Right lobe of liver (tissue), 6 donors: ENCODE data around the gene ST14. TPM values are rescaled to one million over a fixed set of nuclear protein-coding genes. Genes with fewer than 3 reads are reported as not detected.
"Not testable (repeated sequence)": the region's sequence is repeated elsewhere in the genome, so short reads cannot be mapped to it uniquely, and the experiment has no call there.

Experiments used
- ATAC-seq, 4 donors: fragments of 200-7000 bp; cut with Tn5 transposase; one replicate each; pipeline ENCODE4 v1.9.1; 2020; ENCODE audit warnings: mild to moderate bottlenecking in 4 of 4, moderate library complexity in 4 of 4
- DNase-seq, 3 donors: peaks; one replicate each; pipeline ENCODE4 v3.0.0-alpha.2; 2020
- H3K27ac ChIP-seq, 3 donors: fragments of 200-600 bp; one replicate each; pipeline ENCODE4 v1.8.0; 2022
- H3K27me3 ChIP-seq, 2 donors: fragments of 200-600 bp; one replicate each; pipeline ENCODE4 v1.8.0; 2022
- H3K36me3 ChIP-seq, 4 donors: fragments of 200-600 bp; sonication (generic) in 1 of 4; one replicate each; pipeline versions ENCODE4 v1.5.1 to v1.8.0; 2017 to 2022; ENCODE audit warnings: control low read depth in 1 of 4
- H3K4me1 ChIP-seq, 4 donors: fragments of 200-600 bp; sonication (generic) in 1 of 4; one replicate each; pipeline versions ENCODE4 v1.5.1 to v1.8.0; 2017 to 2022; ENCODE audit warnings: control low read depth in 1 of 4
- H3K4me3 ChIP-seq, 3 donors: fragments of 200-600 bp; one replicate each; pipeline ENCODE4 v1.8.0; 2022
- H3K9me3 ChIP-seq, 4 donors: fragments of 200-600 bp; sonication (generic) in 1 of 4; one replicate each; pipeline versions ENCODE4 v1.5.1 to v1.8.0; 2017 to 2022; ENCODE audit warnings: control low read depth in 1 of 4
- CTCF ChIP-seq, 4 donors: fragments of 200-600 bp in 3 of 4; fragments of 450-650 bp in 1 of 4; IDR thresholded peaks; one replicate each; pipeline versions ENCODE4 v1.5.1 to v1.8.0; 2016 to 2022; ENCODE audit warnings: antibody characterized with exemption in 4 of 4, mild to moderate bottlenecking in 2 of 4
- POLR2A ChIP-seq: fragments of 450-650 bp; IDR thresholded peaks from one replicate; pipeline ENCODE4 v1.6.1; 2017; ENCODE audit warnings: antibody characterized with exemption, mild to moderate bottlenecking
- WGBS: methylation state at CpG from one replicate; pipeline ENCODE4 v1.1.6; 2018; ENCODE audit warnings: low coverage, low lambda C conversion rate; ENCODE audit not compliant: insufficient coverage; ENCODE audit errors: missing lambda C conversion rate; 5-methylcytosine and 5-hydroxymethylcytosine counted together
- intact Hi-C, 2 donors: fragments of 100-400 bp; cut with DNase I; formaldehyde crosslinking; loops; one replicate each; pipeline versions ENCODE4 v1.11.2 to v1.14.1; 2022
- total RNA-seq, 6 experiments: library from RNA; depleted of rRNA in 2 of 6; stranded (reverse); fragments of >200 nt in 2 of 6; fragmentation: NEBNext Ultra II Directional in 3 of 6; extraction: Animal tissue kit (Norgen Biotek cat#: 25700) in 3 of 6; gene quantifications; one replicate each; pipeline versions ENCODE4 v1.1.0 to v1.2.4, GENCODE V29; 2016 to 2023
- donor health status: DM: no; HTN: yes; CAD: no.
- donor health status: DM: no; HTN: no; CAD: no.
- donor health status: DM: no; HTN: no; CAD: no.
- donor health status: DM: no; HTN: yes; CAD: no.
- donor health status: DM: no; HTN: yes; CAD: no.

The ST14 gene
- total RNA-seq, 6 experiments from 2014 or later: 2.5 to 16.7 (median 10.8) TPM

DNA sequence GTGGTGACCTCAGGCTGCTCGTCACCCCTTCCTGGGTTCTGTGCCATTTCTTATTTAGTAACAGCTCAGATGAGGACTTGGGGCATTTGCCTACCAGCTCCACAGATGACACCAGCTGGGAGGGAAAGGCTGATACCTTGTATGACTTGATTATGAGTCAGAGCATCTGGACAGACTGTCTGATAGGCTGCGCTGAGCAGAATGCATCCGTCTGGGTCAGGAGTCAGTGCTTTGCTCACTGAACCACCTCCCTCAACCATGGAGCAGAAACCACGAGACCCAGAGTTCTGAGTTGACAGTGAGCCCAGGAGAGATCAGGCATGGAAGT lies 6.8 kb downstream of the ST14 start:
- ATAC-seq: peak in 1 of 4 donors; percentile 59

GRCh38 chr11:130167146-130167545 lies 7.6 kb downstream of the ST14 start:
- Histone ChIP-seq H3K36me3 (no peaks in the 10 kb centered on the region), H3K27ac (no peak overlapping the region), H3K27me3 (no peaks in the 10 kb centered on the region), H3K4me1 (peaks cover 0 to 14% (median 2%) of the 10 kb centered on the region in 4 donors), H3K4me3 (no peak overlapping the region), H3K9me3 (no peaks in the 10 kb centered on the region)
- ATAC-seq (no peak), DNase-seq (no peak)
- WGBS: 90% methylated on average over 3 of the region's 3 CpGs
- intact Hi-C loops: no loop called here
- TF ChIP-seq POLR2A (no peak), CTCF (IDR thresholded peaks at IDR 0.05) (no peak)

More for the DNA sequence above, 6.8 kb downstream of the ST14 start:
- DNase-seq: no peak
- Histone ChIP-seq H3K4me3 (no peak overlapping the region), H3K27ac (no peak overlapping the region), H3K27me3 (no peaks in the 10 kb centered on the region), H3K36me3 (no peaks in the 10 kb centered on the region), H3K4me1 (peaks cover 0 to 14% (median 2%) of the 10 kb centered on the region in 4 donors), H3K9me3 (no peaks in the 10 kb centered on the region)
- TF ChIP-seq POLR2A (no peak), CTCF (IDR thresholded peaks at IDR 0.05) (no peak)
- intact Hi-C loops: no loop called here
- WGBS: 50% methylated on average over 1 of the region's 4 CpGs

DNA sequence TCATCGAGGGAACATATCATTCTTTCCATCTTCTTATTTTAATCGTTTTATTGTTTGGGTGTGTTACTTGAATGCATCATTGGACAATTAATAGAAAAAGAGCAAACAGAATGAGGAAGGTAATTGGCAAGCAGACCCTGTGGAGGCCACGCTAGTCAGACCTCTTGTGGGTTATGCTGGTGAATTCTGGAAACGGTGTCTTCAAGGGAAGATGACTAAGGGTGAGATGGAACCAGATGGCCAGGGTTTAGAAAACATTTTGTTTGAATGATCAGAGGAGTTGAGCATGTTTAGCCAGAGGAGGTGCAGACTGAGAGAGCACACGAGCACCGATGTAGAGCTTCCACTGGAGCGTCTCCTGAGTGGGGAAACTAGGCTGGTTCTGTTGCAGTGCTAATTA lies 8.5 kb downstream of the ST14 start:
- H3K4me3 ChIP-seq: no peak overlapping the region
- TF ChIP-seq POLR2A (no peak), CTCF (IDR thresholded peaks at IDR 0.05) (no peak)
- H3K36me3 ChIP-seq: no peaks in the 10 kb centered on the region
- ATAC-seq: no peak
- no peaks in the 10 kb centered on the region for H3K27me3 ChIP-seq
- H3K4me1 ChIP-seq: peaks cover 0 to 14% (median 2%) of the 10 kb centered on the region in 4 donors
- intact Hi-C loops: no loop called here
- WGBS: 85% methylated on average over 4 of the region's 7 CpGs
- no peak for DNase-seq
- H3K27ac ChIP-seq: no peak overlapping the region
- H3K9me3 ChIP-seq: no peaks in the 10 kb centered on the region

- no peaks in the 10 kb centered on the region for H3K4me1 ChIP-seq
- WGBS: 78% methylated on average over 7 of the region's 8 CpGs
- no peaks in the 10 kb centered on the region for H3K9me3 ChIP-seq
- no peak overlapping the region for H3K27ac ChIP-seq
- TF ChIP-seq CTCF (IDR thresholded peaks at IDR 0.05) (no peak), POLR2A (no peak)
- DNase-seq (no peak), ATAC-seq (peak in 1 of 4 donors; percentile 11)
- H3K4me3 ChIP-seq: no peak overlapping the region
- H3K27me3 ChIP-seq: no peaks in the 10 kb centered on the region
- intact Hi-C loops: no loop called here
- no peaks in the 10 kb centered on the region for H3K36me3 ChIP-seq
Measured at GRCh38 chr11:130170345-130170744, 10.8 kb downstream of the ST14 start.

- Histone ChIP-seq H3K4me3 (no peak overlapping the region), H3K36me3 (no peaks in the 10 kb centered on the region), H3K9me3 (no peaks in the 10 kb centered on the region), H3K4me1 (no peaks in the 10 kb centered on the region), H3K27me3 (no peaks in the 10 kb centered on the region), H3K27ac (no peak overlapping the region)
- 26% methylated on average over 5 of the region's 5 CpGs for WGBS
- no peak for TF ChIP-seq CTCF (IDR thresholded peaks at IDR 0.05)
- TF ChIP-seq POLR2A: no peak
- ATAC-seq (no peak), DNase-seq (no peak)
- intact Hi-C loops: no loop called here
Measured at GRCh38 chr11:130171534-130171933, 12.0 kb downstream of the ST14 start.

GRCh38 chr11:130172001-130172400 lies 12.4 kb downstream of the ST14 start:
- ATAC-seq, intact Hi-C loops, H3K36me3 ChIP-seq, H3K27ac ChIP-seq, H3K9me3 ChIP-seq, H3K27me3 ChIP-seq, DNase-seq, H3K4me3 ChIP-seq, H3K4me1 ChIP-seq: not testable (repeated sequence)
- WGBS: 95% methylated on average over 2 of the region's 3 CpGs
